Inflammatory macrophage treated with lipopolysaccharide for 1 hour (primary cell): ENCODE results near the gene NXT1.

Source experiments
- DNase-seq, 2 donors: peaks; one replicate each; pipeline ENCODE4 v3.0.0-alpha.2; 2020 to 2022

The NXT1 gene

DNA sequence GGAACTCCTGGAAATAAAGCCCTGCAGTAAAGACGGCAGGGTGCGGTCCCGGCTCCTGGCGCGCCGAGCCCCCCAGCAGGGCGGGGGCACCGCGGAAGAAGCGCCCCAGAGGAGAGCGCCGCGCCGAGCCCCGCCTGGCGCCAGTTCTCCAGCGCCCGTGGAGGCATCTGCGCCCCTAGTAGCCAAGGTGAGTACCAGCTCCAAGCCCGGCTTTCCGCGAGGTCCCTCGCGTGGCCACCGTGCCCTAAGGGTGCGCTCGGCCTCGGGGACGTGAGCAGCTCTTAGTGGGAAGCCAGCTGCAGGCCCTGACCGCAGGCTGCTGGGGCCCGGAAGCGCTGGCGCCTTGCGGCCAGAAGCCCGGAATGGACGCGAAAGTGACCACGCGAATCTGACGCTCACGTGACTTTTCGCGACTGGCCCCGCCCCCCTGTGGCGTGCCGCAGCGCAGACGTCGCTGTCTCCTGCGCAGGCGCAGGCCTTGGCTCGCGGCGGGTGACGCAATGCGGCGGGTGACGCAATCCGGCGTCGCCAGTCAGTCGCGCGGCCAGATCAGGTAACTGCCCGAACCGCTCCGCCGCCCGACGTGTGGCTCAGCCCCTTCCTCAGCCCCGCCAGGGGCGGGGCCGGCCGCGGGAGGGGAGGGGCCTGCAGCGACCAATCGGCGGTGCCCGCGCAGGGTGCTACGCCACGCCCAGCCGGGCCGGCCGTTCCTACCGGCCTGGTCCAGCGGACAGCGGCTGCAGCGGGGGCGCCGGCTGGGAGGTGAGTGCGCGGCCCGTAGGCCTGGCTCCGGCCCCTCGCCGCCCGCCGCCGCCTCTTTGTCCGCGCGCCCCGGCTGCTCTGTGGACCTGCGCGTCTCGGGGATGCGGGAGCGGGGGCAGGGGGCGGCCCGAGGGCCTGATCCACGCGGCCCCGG lies 11.1 kb downstream of the NXT1 start, which contains the start of gene GZF1:
TSS of gene GZF1 (plus strand) at position 707 of the 916 bp plus-strand sequence. CDS start 2,202 bp downstream, outside the sequence.
- DNase-seq: peak; percentile 96 to 99

DNA sequence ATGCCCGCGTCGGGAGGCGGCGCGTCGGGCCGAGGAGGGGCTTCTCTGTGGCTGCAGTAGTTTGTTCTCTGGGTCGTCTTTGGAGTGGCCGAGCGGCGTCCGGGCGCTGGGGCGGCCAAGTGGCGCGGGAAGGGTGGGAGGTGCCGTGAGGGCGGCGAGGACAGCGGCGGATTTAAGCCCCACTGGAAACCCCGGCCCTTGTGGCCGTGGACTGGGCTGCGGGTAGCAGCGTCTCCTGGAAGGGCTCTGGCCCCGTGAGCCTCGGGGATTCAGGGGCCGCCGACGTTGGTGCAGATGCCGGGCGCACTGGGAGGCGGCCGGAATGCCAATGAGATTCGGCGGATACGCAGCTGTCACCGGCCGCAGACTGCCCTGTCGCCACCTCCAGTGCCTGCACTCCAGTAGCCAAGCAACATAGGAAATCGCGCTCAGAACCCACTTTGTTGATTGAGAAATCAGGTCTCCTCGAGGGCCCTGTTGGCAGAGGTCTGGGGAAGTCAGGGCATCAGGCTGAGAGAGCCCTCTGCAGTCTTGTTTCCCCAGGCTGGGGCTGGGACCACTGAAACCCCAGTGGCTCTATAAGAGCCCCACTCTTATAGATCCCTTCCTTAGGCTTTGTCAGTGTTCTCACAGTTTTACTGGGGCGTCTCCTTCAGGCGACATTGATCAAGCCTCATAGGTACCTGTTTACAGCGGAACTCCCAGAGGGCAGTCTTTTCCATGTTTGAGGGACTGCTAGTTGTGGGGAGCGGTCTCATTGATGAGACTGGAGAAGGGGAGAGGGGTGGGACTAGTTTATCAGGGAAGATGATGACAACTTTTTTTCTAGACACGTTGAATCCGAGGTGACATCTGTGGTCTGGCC lies 12.0 kb downstream of the NXT1 start:
- DNase-seq: peak; percentile 37 to 41

DNA sequence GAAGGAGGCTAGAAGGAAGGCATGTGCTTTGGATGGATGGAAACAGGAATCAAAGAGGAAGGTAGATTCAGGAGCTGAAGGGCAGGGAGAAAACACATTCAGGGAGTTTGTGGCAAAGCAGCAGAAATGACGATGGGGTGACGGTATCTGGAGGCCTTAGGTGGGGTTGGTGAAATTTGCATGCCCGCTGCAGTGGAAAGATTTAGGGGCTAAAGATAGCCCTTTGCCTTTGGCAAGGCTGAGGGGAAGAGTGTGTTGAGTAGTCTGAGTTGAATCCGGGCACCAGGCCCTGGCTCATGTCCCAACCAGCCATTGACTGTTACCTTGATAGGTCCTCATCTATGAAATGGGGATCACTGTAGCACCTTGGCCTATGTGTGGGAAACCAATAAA lies 12.7 kb downstream of the NXT1 start:
- DNase-seq: no peak

GRCh38 chr20:23365390-23366165 lies 15.0 kb downstream of the NXT1 start:
- DNase-seq: no peak

- peak; percentile 76 to 78 for DNase-seq
Measured at GRCh38 chr20:23366384-23366783, 15.8 kb downstream of the NXT1 start.

DNA sequence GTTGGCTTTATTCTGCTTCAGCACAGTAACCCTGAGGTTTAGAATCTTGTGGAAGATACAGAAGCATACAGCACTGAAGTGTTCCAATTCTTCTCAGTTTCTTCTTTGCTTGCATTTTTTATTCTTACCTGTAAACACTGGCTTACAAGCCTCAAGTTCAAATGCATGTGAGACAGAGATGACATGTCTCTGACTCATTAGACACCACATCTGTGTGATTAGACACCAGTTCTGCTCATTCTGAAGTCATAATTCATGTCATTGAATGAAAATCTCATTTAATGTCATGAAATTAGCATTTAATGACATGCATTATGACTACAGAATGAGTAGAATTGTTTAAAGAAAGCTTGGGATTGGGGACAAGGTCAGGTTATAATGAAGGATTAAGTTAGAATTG lies 17.2 kb downstream of the NXT1 start:
- no peak for DNase-seq

GRCh38 chr20:23368316-23369071 lies 17.9 kb downstream of the NXT1 start:
- DNase-seq: no peak

DNA sequence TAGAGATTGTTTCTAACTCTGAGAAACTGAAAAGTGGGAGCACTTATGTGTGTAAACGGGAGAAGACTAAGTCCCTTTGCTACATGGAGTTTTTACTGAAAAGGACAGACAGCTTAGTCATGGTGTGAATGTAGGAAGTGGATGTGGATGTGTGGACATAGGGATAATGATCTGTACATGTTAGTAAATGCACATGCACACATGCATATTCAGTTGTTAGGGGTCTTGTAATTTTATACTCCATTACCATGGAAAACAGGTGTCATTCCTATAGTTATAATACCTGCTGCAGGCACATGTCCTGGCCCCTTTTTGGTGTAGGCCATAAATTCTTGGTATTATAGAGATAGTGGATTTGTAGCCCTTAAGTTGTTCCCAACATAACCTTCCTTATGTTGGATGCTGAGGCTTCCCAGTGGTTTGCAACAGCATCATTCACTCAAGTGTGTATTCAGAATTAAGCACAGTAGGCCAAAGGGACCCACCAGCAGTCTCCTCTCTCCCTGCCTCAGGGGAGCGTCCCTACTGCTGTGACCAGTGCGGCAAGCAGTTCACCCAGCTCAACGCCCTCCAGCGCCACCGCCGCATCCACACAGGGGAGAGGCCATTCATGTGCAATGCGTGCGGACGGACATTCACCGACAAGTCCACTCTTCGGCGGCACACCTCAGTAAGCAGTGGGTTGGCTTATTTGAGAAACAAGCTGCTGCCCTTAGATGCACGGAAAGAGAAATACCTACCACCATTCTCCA lies 18.7 kb downstream of the NXT1 start:
- no peak for DNase-seq

- no peak for DNase-seq
Measured at GRCh38 chr20:23370274-23370673, 19.7 kb downstream of the NXT1 start.

- no peak for DNase-seq
Measured at GRCh38 chr20:23370873-23371272, 20.3 kb downstream of the NXT1 start.

DNA sequence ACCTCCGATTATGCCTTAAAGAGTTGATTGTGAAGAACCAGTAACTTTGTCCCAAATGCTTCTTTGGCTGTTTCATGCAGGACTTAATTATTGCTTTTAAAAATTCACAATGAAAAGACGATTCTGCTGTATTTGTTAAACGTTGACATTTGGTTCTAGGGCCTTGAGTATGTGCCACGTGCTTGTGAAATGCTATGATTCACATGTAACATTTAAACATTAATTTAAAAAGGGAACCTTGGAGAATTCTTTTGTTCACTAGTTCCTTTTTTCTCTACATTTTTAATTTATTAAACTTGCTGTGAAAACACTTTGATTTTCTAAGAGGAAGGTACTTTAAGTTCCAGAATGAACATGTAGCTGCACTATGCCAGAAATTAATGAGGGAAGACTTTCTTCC lies 20.9 kb downstream of the NXT1 start:
- peak; percentile 35 to 39 for DNase-seq

DNA sequence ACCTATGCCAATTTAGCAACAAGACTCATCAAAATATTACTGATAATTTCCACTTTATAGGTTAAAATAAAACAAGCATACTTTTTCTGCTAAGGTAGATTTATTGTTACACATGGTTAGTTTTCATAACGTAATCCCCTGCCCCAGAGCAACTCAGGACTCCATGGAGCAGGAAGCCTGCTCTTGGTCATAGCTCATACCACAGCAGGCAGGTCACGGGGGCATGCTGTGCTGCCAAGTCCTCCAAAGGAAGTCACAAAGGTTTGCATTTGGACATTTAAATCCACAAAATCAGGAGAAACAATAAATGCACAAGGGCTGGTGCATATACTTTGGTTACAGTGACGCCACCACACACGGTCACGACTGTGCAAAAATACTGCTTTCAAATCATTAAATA lies 23.9 kb downstream of the NXT1 start:
- DNase-seq: no peak

DNA sequence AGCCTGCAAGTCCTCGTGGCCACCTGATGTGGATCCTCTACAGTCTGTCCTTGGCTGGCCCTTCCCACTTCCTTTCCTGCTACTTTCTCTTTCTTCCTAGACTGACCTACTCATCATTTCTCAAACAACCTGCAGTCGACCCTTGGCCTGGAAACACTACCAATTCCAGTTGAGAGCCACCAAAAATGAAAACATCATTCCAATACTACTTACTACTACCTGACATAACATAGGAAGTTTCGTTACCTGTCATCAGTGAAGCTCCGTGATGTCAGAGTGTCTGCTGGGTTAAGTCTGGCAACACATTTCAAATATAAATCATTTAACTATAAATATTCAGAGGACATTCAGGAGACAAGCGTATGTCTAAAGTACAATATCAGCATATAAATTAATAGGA lies 25.2 kb downstream of the NXT1 start:
- no peak for DNase-seq

DNA sequence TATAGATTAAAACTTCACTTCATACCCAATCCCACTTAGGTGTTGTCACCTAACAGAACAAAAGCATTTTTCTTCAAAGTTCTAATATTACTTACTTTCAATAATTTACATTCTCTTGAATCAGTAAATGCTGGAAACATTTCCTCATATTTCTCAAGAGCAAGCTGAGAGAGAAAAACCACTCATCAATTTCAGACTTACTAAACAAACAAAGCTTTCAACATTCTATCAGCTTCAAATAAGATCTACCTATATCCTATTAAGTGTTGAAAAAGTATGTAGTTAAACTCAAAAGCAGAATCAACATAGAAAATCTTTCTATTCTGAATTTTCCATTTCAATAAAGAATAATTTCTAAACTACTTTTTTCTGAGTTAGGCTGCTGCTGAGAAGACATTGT lies 29.2 kb downstream of the NXT1 start:
- no peak for DNase-seq

- no peak for DNase-seq
Measured at GRCh38 chr20:23381876-23382275, 31.3 kb downstream of the NXT1 start.

DNA sequence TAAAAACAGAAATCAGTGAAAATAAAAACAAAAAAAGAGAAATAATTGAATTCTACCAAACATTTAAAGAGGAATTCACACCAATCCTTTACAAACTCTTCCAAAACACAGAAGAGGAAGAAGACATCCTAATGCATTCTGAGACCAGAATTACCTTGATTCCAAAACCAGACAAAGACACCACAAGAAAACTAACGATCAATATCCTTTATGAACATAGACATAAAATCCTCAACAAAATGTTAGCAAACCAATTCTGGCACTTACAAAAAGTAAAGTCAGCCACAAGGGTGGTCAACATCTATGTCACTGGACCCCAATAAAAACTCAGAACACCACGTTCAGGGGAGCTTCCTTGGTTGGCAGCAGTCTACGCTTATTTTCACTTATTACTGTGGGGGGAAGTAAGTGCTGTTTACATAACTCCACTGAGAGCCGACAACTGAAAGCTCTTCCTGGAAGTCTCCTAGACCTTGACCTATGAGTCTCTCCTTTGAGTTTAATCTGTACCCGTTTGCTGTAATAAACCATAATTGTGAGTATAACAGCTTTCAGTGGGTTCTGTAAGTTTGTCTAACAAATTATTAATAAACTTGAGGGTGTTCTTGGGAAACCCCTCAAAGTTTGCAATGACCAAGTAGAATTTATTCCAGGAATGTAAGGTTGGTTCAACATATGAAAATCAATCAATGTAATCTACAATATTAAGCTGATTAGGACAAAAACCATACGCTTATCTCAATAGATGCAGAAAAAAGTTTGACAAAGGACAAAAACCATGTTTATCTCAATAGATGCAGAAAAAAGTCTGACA lies 35.9 kb downstream of the NXT1 start:
- no peak for DNase-seq

GRCh38 chr20:23387118-23387443 lies 36.5 kb downstream of the NXT1 start:
- DNase-seq: no peak

DNA sequence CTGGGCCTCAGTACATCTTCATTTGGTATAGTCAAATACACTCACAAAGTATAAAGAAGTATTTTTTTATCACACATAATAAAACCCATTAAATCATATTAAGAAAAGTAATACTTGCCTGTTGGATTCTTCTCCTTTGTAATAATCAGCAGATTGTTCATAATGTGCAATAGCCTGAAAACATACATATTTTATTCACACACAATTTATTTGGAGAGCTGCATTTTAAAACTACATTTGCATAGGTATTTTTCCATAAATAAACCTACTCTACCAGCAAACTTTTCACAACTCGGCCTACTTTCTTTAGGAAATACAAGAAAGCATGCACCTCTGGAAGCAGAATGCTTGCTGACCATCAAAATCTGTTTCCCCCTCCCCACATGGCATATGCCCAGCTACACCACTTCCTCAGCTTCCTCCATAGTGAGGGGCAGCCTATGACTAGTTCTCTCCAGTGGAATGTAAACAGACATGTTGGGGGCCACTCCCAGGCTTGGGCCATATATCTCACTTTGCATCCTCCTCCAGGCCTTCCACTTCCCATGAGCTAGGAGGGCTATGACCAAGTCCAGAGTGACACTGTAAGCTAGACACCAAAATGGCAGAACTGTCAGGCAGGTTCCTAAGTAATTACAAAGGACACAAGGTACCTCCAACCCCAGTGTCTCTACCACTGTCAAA lies 39.6 kb downstream of the NXT1 start:
- DNase-seq: no peak

GRCh38 chr20:23391707-23392310 lies 41.2 kb downstream of the NXT1 start:
- no peak for DNase-seq
